Frontal cortex (tissue), 4 donors: Measurements from ENCODE around the gene MYO7B. TPM values are rescaled to one million over a fixed set of nuclear protein-coding genes. Genes with fewer than 3 reads are reported as not detected.
"Not testable (repeated sequence)": the region's sequence is repeated elsewhere in the genome, so short reads cannot be mapped to it uniquely, and the experiment has no call there.

ENCODE experiments used
- DNase-seq, 2 donors: peaks; one replicate each; pipeline ENCODE4 v3.0.0; 2012; ENCODE audit warnings: low spot score in 2 of 2
- FAIRE-seq: peaks from 2 replicates; lab custom pipeline; 2012; peaks lifted over from hg19 to GRCh38; lab: Jason Lieb, UNC
- total RNA-seq: library from RNA; depleted of rRNA; stranded (reverse); fragments of >200 nt; gene quantifications from one replicate; pipeline ENCODE4 v1.2.3, GENCODE V29; 2014
- donor health status: control.
- donor health status: control.
- donor health status: control.

MYO7B gene
- total RNA-seq, 1 donor from 2014 or later, result under 0.01 TPM

DNA sequence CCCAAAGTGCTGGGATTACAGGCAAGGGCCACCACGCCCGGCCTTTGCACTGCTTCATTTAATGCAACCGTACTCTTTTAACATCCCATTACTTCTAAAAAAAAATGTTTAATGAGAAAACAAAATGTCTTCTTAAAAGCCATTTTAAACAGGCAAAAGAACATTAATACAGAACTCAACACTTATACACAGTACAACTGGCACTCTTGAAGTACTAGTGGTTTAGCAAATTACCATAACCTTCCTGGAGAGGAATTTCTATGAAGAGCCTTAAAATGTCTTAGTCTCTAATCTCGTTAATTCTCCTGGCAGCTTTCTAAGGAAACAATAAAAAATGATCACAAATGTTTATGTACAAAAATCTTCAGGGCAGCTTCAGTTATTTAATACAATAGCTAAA, 15.1 kb upstream of the MYO7B start:
- no peak for FAIRE-seq

DNA sequence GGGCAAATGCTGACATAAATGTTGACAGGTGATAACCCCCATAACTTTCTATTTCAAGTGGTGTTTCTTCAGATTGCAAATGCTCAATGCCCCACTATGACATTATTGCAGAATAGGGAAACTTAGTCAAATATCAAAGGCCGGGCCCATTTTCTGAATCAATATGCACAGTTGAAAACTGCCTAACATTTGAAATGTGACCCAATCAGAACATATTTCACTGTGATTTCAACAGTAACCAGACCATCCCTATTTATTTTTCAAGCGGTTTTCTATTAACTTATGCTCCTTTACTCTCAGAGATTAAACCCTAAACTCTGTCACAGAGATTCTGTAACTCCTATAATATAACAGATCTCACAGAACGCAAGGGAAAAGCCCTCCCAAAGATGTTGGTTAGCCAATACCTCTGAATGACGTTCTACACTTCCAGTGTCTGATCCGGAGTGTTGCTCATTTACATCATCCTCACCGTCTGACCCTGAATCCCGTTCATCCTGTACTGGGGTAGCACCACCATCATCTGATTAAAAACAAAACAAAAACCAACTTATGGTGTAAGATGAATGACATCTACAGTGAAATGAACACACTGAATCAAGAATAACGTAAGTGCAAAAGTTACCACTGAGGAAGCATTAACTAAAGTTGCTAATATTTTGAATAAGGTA, 12.1 kb upstream of the MYO7B start:
- no peak for FAIRE-seq
- DNase-seq, result no peak

More for the DNA sequence above, 15.1 kb upstream of the MYO7B start:
- DNase-seq, result no peak

- not testable (repeated sequence) for DNase-seq, FAIRE-seq
Observed at GRCh38 chr2:127524198-127524834, 11.2 kb upstream of the MYO7B start.

GRCh38 chr2:127525691-127526131, 9.8 kb upstream of the MYO7B start:
- DNase-seq, result no peak
- no peak for FAIRE-seq

GRCh38 chr2:127526132-127527000, 9.1 kb upstream of the MYO7B start, which contains the start of gene IWS1:
IWS1 (minus strand) TSS chr2:127526489; CDS start chr2:127526208, 281 bp downstream.
- FAIRE-seq (no peak), DNase-seq (peak; percentile 87 to 88)

- FAIRE-seq (no peak), DNase-seq (peak; percentile 22 to 24)
Observed at GRCh38 chr2:127527001-127527804, 8.3 kb upstream of the MYO7B start.

GRCh38 chr2:127528487-127528886, 7.0 kb upstream of the MYO7B start:
- FAIRE-seq (no peak), DNase-seq (no peak)

DNA sequence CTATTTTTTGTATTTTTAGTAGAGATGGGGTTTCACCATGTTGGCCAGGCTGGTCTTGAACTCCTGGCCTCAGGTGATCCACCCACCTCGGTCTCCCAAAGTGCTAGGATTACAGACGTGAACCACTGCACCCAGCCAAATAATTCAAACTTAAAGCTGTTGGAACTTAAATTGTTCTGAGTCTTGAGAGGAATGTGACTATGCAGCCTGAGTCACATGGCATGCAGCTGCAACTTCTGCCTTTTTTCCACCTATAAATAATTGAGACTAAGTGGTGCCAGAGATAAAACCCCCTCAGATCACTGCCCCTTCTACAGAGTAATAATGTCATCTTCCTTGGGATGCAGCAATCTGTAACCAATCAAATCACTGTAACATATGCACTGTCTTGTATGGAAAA, 6.1 kb upstream of the MYO7B start:
- not testable (repeated sequence) for DNase-seq, FAIRE-seq

DNA sequence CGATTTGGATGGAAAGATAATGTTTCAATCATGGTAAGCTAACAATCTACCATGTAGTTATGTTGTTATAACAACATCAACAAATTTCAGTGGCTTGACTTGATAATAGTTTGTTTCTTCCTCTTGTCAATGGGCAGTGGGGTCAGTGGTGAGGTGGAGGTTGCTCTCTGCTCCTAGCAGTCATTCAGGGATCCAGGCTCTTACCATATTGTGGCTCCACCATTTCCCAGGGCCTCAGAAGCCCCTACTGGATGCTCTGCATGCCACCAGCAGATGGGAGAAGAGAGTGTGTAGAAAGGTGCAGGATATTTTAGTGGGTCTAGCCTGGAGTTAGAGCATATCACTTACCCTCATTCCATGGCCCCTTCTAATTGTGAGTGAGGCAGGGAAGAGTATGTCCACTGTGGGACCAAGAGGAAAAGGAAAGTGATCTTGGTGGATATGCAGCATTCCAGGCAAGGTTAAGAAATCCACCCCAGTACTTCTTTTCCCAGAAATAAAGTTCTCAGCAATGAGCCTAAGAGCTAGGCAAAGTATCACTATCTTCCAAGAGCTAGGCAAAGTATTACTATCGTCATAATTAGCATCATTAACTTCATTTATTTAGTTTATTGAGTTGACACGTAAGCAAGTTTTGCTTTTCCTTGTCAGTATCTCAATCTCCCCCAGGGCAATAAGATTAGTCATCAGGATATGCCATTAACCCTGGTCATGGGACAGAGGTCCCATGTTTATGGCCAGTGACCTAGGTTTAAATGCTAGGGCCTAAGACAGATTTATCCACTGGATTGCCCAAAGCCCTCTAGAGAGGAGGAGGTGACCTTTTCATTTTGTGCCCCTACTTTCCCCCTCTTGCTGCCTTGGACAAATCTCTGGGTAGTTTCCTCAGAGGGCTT, 5.0 kb upstream of the MYO7B start:
- FAIRE-seq (no peak), DNase-seq (no peak)

DNA sequence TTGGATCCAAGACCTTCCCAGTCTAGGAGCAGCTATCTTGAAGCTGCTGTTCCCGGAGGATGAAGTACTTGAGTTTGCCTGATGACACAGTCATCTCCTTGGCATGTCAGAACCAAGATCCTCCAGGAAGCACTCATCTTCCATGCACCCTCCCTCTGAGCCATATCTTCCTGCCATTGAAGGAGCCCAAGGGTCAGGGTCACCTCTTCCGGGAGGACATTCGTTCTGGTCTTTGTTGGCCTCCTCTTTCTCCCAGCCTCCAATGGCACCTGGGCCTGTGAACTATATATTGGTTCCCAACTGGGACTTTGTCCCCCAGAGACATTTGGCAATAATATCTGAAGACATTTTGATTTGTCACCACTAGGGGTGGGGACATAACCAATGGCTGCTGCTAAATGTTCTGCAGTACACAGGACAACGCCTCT, 4.2 kb upstream of the MYO7B start:
- FAIRE-seq, result no peak
- no peak for DNase-seq

DNA sequence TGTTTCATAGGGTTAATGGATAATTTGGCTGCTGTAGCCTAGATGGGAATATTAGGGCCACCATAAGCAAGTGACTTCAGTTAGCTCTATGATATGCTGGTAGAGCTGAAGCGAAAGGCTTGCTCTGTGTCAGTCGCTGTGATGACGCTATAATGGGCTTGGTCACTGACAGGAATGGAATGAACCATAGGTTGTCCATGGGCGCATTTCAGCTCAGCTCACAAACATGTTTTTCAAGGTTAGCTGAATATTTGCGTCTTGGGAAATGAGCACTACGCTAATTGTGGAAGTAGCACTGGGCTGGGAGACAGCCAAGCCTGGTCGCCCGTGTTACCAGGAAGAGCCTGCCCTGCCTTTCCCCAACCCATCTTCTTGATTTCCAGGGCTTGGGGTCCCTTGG, 3.2 kb upstream of the MYO7B start:
- FAIRE-seq (no peak), DNase-seq (no peak)

- DNase-seq (no peak), FAIRE-seq (no peak)
Observed at GRCh38 chr2:127535918-127536317, 435 bp downstream of the MYO7B start.

DNA sequence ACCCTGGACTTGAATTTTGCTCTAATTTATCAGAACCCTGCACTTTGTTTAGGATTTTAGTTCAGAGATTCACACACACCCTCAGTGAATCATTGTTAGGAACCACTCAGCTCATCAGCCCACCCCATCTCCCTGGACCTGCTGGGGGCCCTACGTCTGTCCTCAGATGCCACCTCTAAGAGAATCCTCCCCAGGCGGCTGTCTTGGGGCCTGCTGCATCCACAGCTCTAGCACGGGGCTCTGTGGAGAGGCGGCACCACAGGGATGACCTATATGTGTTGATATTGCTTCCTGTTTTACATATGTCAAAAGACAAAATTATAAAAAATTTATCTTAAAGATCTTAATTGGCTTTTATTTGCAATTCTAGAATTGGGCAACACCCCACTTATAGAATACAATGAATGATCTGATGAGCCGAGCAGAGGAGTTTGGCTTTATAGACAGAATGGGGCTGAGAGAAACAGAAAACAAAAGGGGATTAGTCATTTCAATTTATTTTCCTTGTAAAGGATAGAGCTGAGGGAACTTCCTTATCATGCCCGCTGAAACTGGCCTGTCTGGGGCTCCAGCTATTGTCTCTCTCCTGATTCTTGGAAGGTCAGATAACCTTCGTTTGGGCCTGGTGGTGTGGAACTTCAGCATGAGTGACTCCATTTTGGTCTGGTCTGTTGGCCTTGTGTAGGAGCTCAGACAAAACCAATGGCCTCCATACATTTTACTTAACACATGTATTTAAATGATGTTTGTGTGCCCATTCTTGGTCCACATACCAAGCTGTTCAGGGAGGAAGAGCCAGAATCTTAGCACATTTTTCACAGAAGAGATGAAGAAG, 1.4 kb downstream of the MYO7B start:
- no peak for DNase-seq

GRCh38 chr2:127537644-127538043, 2.2 kb downstream of the MYO7B start:
- no peak for FAIRE-seq

More for the DNA sequence above, 1.4 kb downstream of the MYO7B start:
- FAIRE-seq, result no peak

DNA sequence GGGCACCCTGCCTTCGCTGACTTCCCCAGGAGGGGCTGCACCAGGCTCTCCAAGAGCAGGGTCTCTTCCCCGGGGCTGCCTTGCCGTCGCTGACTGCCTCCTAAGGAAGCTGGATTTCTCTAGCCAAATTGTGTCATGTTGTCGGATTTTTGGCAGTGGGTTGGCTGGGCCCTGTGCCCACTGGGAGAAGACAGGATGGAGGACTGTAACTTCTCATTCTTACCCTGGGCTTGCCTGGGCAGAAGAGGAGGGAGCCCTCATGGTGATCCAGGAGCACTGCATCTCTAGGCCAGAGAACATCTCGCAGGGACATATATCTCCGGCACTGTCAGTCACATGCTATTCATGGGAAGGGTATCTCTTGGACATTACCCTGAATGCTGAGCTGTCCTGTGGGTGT, 6.3 kb downstream of the MYO7B start:
- DNase-seq (no peak), FAIRE-seq (no peak)

More at GRCh38 chr2:127537644-127538043, 2.2 kb downstream of the MYO7B start:
- DNase-seq, result no peak

GRCh38 chr2:127542231-127542630, 6.7 kb downstream of the MYO7B start:
- DNase-seq (no peak), FAIRE-seq (no peak)

GRCh38 chr2:127543013-127543501, 7.6 kb downstream of the MYO7B start:
- DNase-seq, FAIRE-seq: not testable (repeated sequence)

- no peak for DNase-seq
- no peak for FAIRE-seq
Observed at GRCh38 chr2:127545189-127545588, 9.7 kb downstream of the MYO7B start.
